Hepatocyte (in vitro differentiated cells): ENCODE results near the gene NSUN2.

Source experiments
- EZH2 ChIP-seq: fragments of 200-600 bp; sonication (generic); IDR thresholded peaks from 2 replicates; pipeline ENCODE4 v1.6.1; 2016; ENCODE audit warnings: antibody characterized with exemption, mild to moderate bottlenecking, borderline replicate concordance
- EZH2phosphoT487 ChIP-seq: fragments of 200-600 bp; sonication (generic); IDR thresholded peaks from one replicate; pipeline ENCODE4 v1.6.1; 2018; ENCODE audit warnings: antibody characterized with exemption, mild to moderate bottlenecking, low read depth, moderate library complexity; ENCODE audit not compliant: unreplicated experiment, severe bottlenecking
- TF ChIP-seq, protein P1 (sequence below): fragments of 200-600 bp; sonication (generic); IDR thresholded peaks from 2 replicates; pipeline ENCODE4 v1.5.1; 2016; ENCODE audit warnings: antibody characterized with exemption, mild to moderate bottlenecking; ENCODE audit not compliant: poor library complexity

DNA sequence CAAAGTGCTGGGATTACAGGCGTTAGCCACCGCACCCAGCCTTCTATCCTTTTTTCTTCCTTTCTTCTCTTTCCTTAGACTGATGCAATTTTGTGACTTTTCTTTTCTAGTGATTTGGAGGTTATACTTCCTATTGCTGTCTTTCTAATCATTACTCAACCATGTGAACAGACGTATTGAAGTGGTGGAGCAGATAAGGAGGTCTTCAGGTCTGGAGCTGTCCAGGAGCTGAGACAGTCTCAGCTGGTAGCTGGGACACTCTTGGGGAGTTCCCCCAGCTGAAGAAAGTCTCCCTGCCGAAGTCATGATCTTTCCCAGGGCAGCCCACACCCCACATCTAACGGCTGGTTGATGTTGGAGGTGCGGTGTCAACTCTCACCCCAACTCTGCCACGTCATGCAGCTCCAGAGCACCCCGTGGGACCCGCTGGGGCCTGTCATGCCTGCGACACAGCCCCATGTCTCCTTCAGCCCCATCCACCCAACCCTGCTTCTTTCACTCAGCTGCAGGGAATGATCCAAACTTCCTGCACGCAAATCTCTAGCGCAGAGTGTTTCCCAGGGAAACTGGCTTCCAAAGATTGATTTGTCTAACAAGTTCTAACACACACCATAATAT is 41.1 kb downstream of the NSUN2 start:
- TF ChIP-seq, protein P1, sequence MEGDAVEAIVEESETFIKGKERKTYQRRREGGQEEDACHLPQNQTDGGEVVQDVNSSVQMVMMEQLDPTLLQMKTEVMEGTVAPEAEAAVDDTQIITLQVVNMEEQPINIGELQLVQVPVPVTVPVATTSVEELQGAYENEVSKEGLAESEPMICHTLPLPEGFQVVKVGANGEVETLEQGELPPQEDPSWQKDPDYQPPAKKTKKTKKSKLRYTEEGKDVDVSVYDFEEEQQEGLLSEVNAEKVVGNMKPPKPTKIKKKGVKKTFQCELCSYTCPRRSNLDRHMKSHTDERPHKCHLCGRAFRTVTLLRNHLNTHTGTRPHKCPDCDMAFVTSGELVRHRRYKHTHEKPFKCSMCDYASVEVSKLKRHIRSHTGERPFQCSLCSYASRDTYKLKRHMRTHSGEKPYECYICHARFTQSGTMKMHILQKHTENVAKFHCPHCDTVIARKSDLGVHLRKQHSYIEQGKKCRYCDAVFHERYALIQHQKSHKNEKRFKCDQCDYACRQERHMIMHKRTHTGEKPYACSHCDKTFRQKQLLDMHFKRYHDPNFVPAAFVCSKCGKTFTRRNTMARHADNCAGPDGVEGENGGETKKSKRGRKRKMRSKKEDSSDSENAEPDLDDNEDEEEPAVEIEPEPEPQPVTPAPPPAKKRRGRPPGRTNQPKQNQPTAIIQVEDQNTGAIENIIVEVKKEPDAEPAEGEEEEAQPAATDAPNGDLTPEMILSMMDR: no peak
- TF ChIP-seq EZH2 (no peak), EZH2phosphoT487 (no peak)
